Mesenchymal stem cell (in vitro differentiated cells and primary cell): ENCODE results near the gene POLR2L.

Experiments used
- DNase-seq: peaks from one replicate; pipeline ENCODE4 v3.0.0-alpha.2; 2013
- H2AFZ ChIP-seq: one replicate; pipeline ENCODE4 v1.6.1; 2013; ENCODE audit warnings: low read depth, mild to moderate bottlenecking, control low read depth, inconsistent platforms, low read length, moderate library complexity
- H2AK5ac ChIP-seq: 2 replicates; pipeline ENCODE4 v1.6.1; 2013; ENCODE audit warnings: low read length, moderate library complexity, mild to moderate bottlenecking, inconsistent platforms; ENCODE audit not compliant: severe bottlenecking
- H2BK120ac ChIP-seq: one replicate; pipeline ENCODE4 v1.6.1; 2013; ENCODE audit warnings: low read depth, mild to moderate bottlenecking, inconsistent platforms, low read length, moderate library complexity
- H2BK12ac ChIP-seq, 2 experiments: one replicate each; pipeline ENCODE4 v1.6.1; 2013; ENCODE audit warnings: inconsistent platforms in 2 of 2, low read length in 2 of 2, mild to moderate bottlenecking in 2 of 2, moderate library complexity in 2 of 2, control low read depth in 1 of 2
- H2BK15ac ChIP-seq: one replicate; pipeline ENCODE4 v1.6.1; 2013; ENCODE audit warnings: mild to moderate bottlenecking, low read depth, inconsistent platforms; ENCODE audit not compliant: poor library complexity, severe bottlenecking
- H2BK5ac ChIP-seq: 2 replicates; pipeline ENCODE4 v1.6.1; 2013; ENCODE audit warnings: low read depth, mild to moderate bottlenecking, low read length, control low read depth, inconsistent platforms; ENCODE audit not compliant: poor library complexity, severe bottlenecking
- H3K14ac ChIP-seq, 2 experiments: one replicate each; pipeline ENCODE4 v1.6.1; 2013; ENCODE audit warnings: inconsistent platforms in 2 of 2, low read length in 2 of 2, control low read depth in 1 of 2, mild to moderate bottlenecking in 1 of 2, moderate library complexity in 1 of 2
- H3K18ac ChIP-seq, 2 experiments: one replicate each; pipeline ENCODE4 v1.6.1; 2013; ENCODE audit warnings: inconsistent platforms in 2 of 2, low read length in 2 of 2, control low read depth in 1 of 2, low read depth in 1 of 2, mild to moderate bottlenecking in 1 of 2
- H3K23ac ChIP-seq, 2 experiments: one replicate each; pipeline ENCODE4 v1.6.1; 2013; ENCODE audit warnings: inconsistent platforms in 2 of 2, low read length in 2 of 2, mild to moderate bottlenecking in 2 of 2, moderate library complexity in 2 of 2, control low read depth in 1 of 2
- H3K27ac ChIP-seq: 2 replicates; pipeline ENCODE4 v1.5.1; 2013; ENCODE audit warnings: mild to moderate bottlenecking, moderate library complexity, low read length, control low read depth, inconsistent platforms; ENCODE audit not compliant: poor library complexity, severe bottlenecking
- H3K27me3 ChIP-seq, 2 experiments: 2 replicates each; pipeline versions ENCODE4 v1.6.1 to v1.7.0; 2013; ENCODE audit warnings: low read length in 2 of 2, mild to moderate bottlenecking in 2 of 2, moderate library complexity in 2 of 2, control low read depth in 1 of 2, inconsistent platforms in 1 of 2; ENCODE audit not compliant: control insufficient read depth in 1 of 2, insufficient read depth in 1 of 2
- H3K36me3 ChIP-seq, 2 experiments: 2 replicates each; pipeline versions ENCODE4 v1.6.1 to v1.7.0; 2013; ENCODE audit warnings: low read length in 2 of 2, control low read depth in 1 of 2, inconsistent platforms in 1 of 2, low read depth in 1 of 2, mild to moderate bottlenecking in 1 of 2; ENCODE audit not compliant: insufficient read depth in 2 of 2, control insufficient read depth in 1 of 2
- H3K4ac ChIP-seq, 2 experiments: one replicate each; pipeline ENCODE4 v1.6.1; 2013; ENCODE audit warnings: inconsistent platforms in 2 of 2, low read length in 2 of 2, mild to moderate bottlenecking in 2 of 2, moderate library complexity in 2 of 2, control low read depth in 1 of 2, low read depth in 1 of 2
- H3K4me1 ChIP-seq: 2 replicates; pipeline ENCODE4 v1.6.1; 2013; ENCODE audit warnings: low read depth, low read length, control low read depth; ENCODE audit not compliant: control insufficient read depth, insufficient read depth
- H3K4me2 ChIP-seq: 2 replicates; pipeline ENCODE4 v1.6.1; 2013; ENCODE audit warnings: low read length, mild to moderate bottlenecking, inconsistent platforms; ENCODE audit not compliant: poor library complexity, severe bottlenecking
- H3K4me3 ChIP-seq, 2 experiments: 2 replicates each; pipeline versions ENCODE4 v1.5.1 to v1.7.0; 2013; ENCODE audit warnings: low read length in 2 of 2, mild to moderate bottlenecking in 2 of 2, control low read depth in 1 of 2, low read depth in 1 of 2; ENCODE audit not compliant: insufficient read depth in 1 of 2
- H3K79me1 ChIP-seq: replicated peaks from 2 replicates; pipeline ENCODE4 v1.6.1; 2013; ENCODE audit warnings: mild to moderate bottlenecking, control low read depth, low read length, inconsistent platforms; ENCODE audit not compliant: poor library complexity, severe bottlenecking
- H3K9ac ChIP-seq: 2 replicates; pipeline ENCODE4 v1.7.0; 2013; ENCODE audit warnings: mild to moderate bottlenecking, low read length, moderate library complexity
- H3K9me3 ChIP-seq: 2 replicates; pipeline ENCODE4 v1.7.0; 2013; ENCODE audit warnings: mild to moderate bottlenecking, low read length; ENCODE audit not compliant: control insufficient read depth
- H4K8ac ChIP-seq: one replicate; pipeline ENCODE4 v1.6.1; 2013; ENCODE audit warnings: inconsistent platforms, mild to moderate bottlenecking, low read length, moderate library complexity
- H4K91ac ChIP-seq: one replicate; pipeline ENCODE4 v1.6.1; 2013; ENCODE audit warnings: mild to moderate bottlenecking, low read length, inconsistent platforms
- WGBS: methylation state at CpG from one replicate; pipeline ENCODE4 v1.1.7; 2013; ENCODE audit warnings: mixed read lengths; 5-methylcytosine and 5-hydroxymethylcytosine counted together

Gene POLR2L

DNA sequence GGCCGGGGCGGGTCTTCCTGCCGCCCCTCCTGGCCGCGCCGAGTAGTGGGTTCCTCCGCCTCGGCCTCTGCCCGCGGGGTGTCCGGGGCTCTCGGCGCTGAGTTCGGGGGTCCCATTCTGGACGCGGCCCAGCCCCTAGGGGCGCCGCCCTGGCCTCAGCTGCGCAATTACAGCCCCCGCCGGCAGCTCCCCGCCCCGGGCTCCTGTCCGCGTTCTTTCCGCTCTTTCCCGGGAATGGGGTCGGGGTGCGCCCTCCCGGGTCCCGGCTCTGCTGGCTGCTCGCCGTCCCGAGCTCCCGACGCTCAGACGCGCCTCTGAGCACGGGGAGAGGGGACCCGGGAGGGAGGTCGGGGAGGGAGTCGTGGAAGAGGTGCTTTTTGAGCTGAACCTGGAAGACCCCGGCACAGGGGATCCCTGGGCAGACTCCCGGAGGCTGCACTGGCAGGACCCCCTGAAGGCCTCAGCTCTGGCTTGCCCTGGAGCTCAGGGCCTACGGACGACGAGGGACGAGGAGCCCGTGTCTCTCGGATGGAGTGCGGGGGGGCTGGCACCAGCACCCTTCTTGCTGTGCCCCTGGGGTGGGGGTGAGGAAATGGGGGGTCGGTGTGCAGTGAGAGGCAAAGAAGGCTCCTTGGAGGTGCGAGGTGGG lies 881 bp upstream of the POLR2L start:
- peak overlapping the region; percentile 99 for H3K27ac ChIP-seq
- peak overlapping the region; percentile 100 for H2BK120ac ChIP-seq
- peak overlapping the region in 1 of 2 experiments; percentile 80 for H3K14ac ChIP-seq
- H4K91ac ChIP-seq = peak overlapping the region; percentile 97
- peak overlapping the region; percentile 79 for H4K8ac ChIP-seq
- peak overlapping the region; percentile 99 for H2BK15ac ChIP-seq
- H3K23ac ChIP-seq = peak overlapping the region in 1 of 2 experiments; percentile 9
- peaks cover 67% of the 10 kb centered on the region for H3K4me1 ChIP-seq
- peak overlapping the region; percentile 75 to 81 for H2BK12ac ChIP-seq
- H3K4me2 ChIP-seq = peak overlapping the region; percentile 93
- peak overlapping the region; percentile 90 to 94 for H3K4me3 ChIP-seq
- H3K18ac ChIP-seq = peak overlapping the region; percentile 98 to 99
- H3K27me3 ChIP-seq = no peaks in the 10 kb centered on the region
- peak overlapping the region; percentile 79 to 96 for H3K4ac ChIP-seq
- H2BK5ac ChIP-seq = peak overlapping the region; percentile 75
- 1% methylated on average over 47 of the region's 53 CpGs for WGBS
- no peak overlapping the region for H2AFZ ChIP-seq
- H3K9ac ChIP-seq = peak overlapping the region; percentile 96
- H2AK5ac ChIP-seq = peak overlapping the region; percentile 72
- H3K9me3 ChIP-seq = no peaks in the 10 kb centered on the region
- peaks cover 31 to 35% of the 10 kb centered on the region in 2 experiments for H3K36me3 ChIP-seq
- peaks cover 9% of the 10 kb centered on the region for H3K79me1 ChIP-seq
- peak; percentile 48 for DNase-seq

DNA sequence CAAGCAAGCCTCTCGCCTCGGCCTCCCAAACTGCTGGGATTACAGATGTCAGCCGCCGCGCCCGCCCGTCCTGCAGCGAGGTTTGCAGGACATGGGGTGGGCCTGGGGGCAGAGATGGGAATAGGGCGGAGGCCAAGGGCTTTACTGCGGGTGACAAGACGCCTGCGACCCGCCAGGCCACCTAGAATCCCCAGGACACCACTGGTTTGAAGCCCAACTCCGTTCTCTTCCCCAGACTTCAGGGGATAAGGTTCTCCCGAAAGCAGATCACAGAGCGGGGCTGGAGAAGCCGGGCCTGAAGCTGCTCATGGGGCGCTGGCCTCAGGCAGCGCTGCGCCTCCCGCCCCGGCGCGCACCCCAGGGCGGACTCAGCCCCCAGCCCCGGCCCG lies 354 bp downstream of the POLR2L start:
- Histone ChIP-seq H3K9ac (peak overlapping the region; percentile 96), H2BK5ac (no peak overlapping the region), H3K27me3 (no peaks in the 10 kb centered on the region), H3K4me2 (peak overlapping the region; percentile 60), H3K27ac (peak overlapping the region; percentile 42), H2AFZ (no peak overlapping the region), H3K36me3 (peaks cover 42 to 45% of the 10 kb centered on the region in 2 experiments), H3K9me3 (no peaks in the 10 kb centered on the region), H2BK12ac (peak overlapping the region in 1 of 2 experiments; percentile 61), H4K91ac (peak overlapping the region; percentile 36), H4K8ac (no peak overlapping the region), H3K4me1 (peaks cover 69% of the 10 kb centered on the region), H3K4ac (peak overlapping the region in 1 of 2 experiments; percentile 92), H2BK15ac (no peak overlapping the region), H3K79me1 (peaks cover 1% of the 10 kb centered on the region), H2AK5ac (no peak overlapping the region), H2BK120ac (no peak overlapping the region), H3K4me3 (peak overlapping the region; percentile 90 to 94), H3K18ac (peak overlapping the region; percentile 73 to 92), H3K23ac (peak overlapping the region in 1 of 2 experiments; percentile 84), H3K14ac (peak overlapping the region in 1 of 2 experiments; percentile 98)
- DNase-seq = no peak
- WGBS = under 1% methylated on average over 25 of the region's 27 CpGs

DNA sequence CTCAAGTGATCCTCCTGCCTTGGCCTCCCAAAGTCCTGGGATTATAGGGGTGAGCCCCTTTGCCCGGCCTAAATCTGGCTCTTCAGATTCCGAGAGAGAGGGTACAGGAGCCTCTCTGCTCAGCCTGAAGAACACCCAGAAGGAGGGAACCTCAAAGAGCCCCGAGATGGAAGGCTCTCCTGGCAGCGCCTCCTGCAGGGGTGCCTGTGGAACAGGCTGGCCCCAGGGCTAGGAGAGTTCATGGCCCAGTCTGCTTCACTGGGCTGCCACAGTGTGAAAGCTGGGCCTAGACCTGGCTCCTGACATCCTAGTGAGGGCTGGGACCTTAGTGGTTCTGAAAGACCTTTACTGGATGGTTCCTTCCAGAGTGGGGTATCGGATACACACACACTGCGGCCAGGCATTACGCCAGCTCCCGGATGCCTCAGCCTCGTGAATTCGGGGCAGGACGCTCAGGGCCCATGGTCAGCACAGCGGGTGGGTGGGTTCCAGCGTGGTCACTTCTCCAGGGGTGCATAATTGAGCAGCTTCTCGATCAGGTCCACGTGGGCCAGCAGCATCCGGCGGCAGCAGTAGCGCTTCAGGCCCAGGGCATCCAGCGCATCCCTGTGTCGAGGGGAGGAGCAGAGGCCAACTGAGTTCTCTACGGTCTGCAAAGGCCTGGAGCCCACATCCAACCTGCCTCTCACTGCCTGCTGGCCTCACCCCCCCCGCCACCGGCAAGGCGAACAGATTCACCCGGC lies 2.3 kb downstream of the POLR2L start:
- Histone ChIP-seq H2BK15ac (no peak overlapping the region), H3K4me3 (peak overlapping the region; percentile 17 to 94), H2BK5ac (no peak overlapping the region), H2BK120ac (no peak overlapping the region), H3K4me1 (peaks cover 65% of the 10 kb centered on the region), H3K18ac (no peak overlapping the region), H4K8ac (peak overlapping the region; percentile 48), H3K4ac (peak overlapping the region in 1 of 2 experiments; percentile 13), H3K4me2 (peak overlapping the region; percentile 54), H2BK12ac (no peak overlapping the region), H3K9me3 (no peaks in the 10 kb centered on the region), H3K9ac (peak overlapping the region; percentile 96), H3K23ac (no peak overlapping the region), H4K91ac (peak overlapping the region; percentile 25), H3K27me3 (no peaks in the 10 kb centered on the region), H3K27ac (peak overlapping the region; percentile 18), H2AK5ac (peak overlapping the region; percentile 15), H3K36me3 (peaks cover 52 to 57% of the 10 kb centered on the region in 2 experiments), H3K79me1 (no peaks in the 10 kb centered on the region), H2AFZ (no peak overlapping the region), H3K14ac (peak overlapping the region in 1 of 2 experiments; percentile 35)
- 88% methylated on average over 25 of the region's 25 CpGs for WGBS
- no peak for DNase-seq

DNA sequence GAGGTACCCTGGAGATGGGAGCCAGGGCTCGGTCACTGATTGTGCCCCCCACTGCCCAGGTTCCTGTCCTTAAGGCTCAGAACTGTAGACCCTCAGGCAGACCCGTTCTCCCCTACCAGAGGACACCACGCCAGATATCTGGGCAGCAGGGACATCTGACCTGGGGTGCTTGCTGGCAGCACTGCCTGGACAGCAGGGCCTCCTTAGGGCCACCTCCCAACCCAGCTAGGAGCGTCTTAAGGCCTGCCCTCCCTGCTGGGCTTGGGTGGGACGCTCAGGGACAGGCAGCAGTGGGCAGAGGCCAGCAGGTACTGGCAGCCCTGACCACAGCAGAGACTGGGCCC lies 3.1 kb downstream of the POLR2L start:
- no peak overlapping the region for H2AFZ ChIP-seq
- no peaks in the 10 kb centered on the region for H3K79me1 ChIP-seq
- WGBS = 95% methylated on average over 5 of the region's 5 CpGs
- H2BK15ac ChIP-seq = no peak overlapping the region
- no peak for DNase-seq
- H3K14ac ChIP-seq = no peak overlapping the region
- H3K4me3 ChIP-seq = no peak overlapping the region
- H3K9me3 ChIP-seq = no peaks in the 10 kb centered on the region
- no peak overlapping the region for H3K4me2 ChIP-seq
- no peak overlapping the region for H3K4ac ChIP-seq
- H3K9ac ChIP-seq = peak overlapping the region; percentile 96
- H3K4me1 ChIP-seq = peaks cover 69% of the 10 kb centered on the region
- H2AK5ac ChIP-seq = no peak overlapping the region
- no peak overlapping the region for H3K18ac ChIP-seq
- H2BK12ac ChIP-seq = no peak overlapping the region
- no peak overlapping the region for H4K8ac ChIP-seq
- no peak overlapping the region for H2BK120ac ChIP-seq
- peak overlapping the region in 1 of 2 experiments; percentile 74 for H3K23ac ChIP-seq
- H3K36me3 ChIP-seq = peaks cover 52 to 57% of the 10 kb centered on the region in 2 experiments
- no peaks in the 10 kb centered on the region for H3K27me3 ChIP-seq
- H3K27ac ChIP-seq = peak overlapping the region; percentile 9
- no peak overlapping the region for H2BK5ac ChIP-seq
- H4K91ac ChIP-seq = no peak overlapping the region
